Panc1 (cell line): Measurements from ENCODE around the gene CCN2. TPM values are rescaled to one million over a fixed set of nuclear protein-coding genes. Genes with fewer than 3 reads are reported as not detected.

Experiments used
- ATAC-seq: fragments of 200-7000 bp; cut with Tn5 transposase; 2 replicates; pipeline ENCODE4 v1.9.1; 2020; ENCODE audit warnings: mild to moderate bottlenecking, moderate library complexity
- BruUV-seq: library from RNA; stranded (reverse); fragments of 400-500 nt; replicated peaks from 2 replicates; lab custom pipeline; 2021; lab: Mats Ljungman, UMichigan
- CTCF ChIA-PET: fragments of 300-600 bp; sonication (Branson Sonifier 250); formaldehyde crosslinking; loops from one replicate; lab custom pipeline; 2022; ENCODE audit warnings: antibody characterized with exemption; lab: Charles Lee
- POLR2A ChIA-PET: fragments of 300-600 bp; sonication (Branson Sonifier 250); formaldehyde crosslinking; loops from one replicate; lab custom pipeline; 2022; ENCODE audit warnings: antibody characterized with exemption; lab: Charles Lee
- DNase-seq: peaks from one replicate; pipeline ENCODE4 v3.0.0-alpha.2; 2010; ENCODE audit warnings: low read depth, low spot score
- H3K27ac ChIP-seq: 2 replicates; pipeline ENCODE4 v1.5.1; 2011; ENCODE audit warnings: mild to moderate bottlenecking, low read length, inconsistent platforms
- H3K27me3 ChIP-seq: fragments of 200-500 bp; sonication (Bioruptor generic); 2 replicates; pipeline ENCODE4 v1.6.0; 2014; ENCODE audit warnings: low read length, inconsistent platforms; ENCODE audit not compliant: control insufficient read depth, insufficient read depth
- H3K36me3 ChIP-seq: fragments of 200-500 bp; sonication (Bioruptor generic); 2 replicates; pipeline ENCODE4 v1.5.1; 2014; ENCODE audit warnings: inconsistent platforms, mild to moderate bottlenecking, low read length, moderate library complexity; ENCODE audit not compliant: control insufficient read depth, insufficient read depth
- H3K4me1 ChIP-seq: 2 replicates; pipeline ENCODE4 v1.5.1; 2011; ENCODE audit warnings: inconsistent platforms, mild to moderate bottlenecking, low read length, moderate library complexity; ENCODE audit not compliant: control insufficient read depth, insufficient read depth
- H3K4me3 ChIP-seq, 2 experiments: 2 replicates each; pipeline ENCODE4 v1.5.1; 2011 to 2012; ENCODE audit warnings: low read depth in 2 of 2, low read length in 2 of 2, mild to moderate bottlenecking in 2 of 2, inconsistent platforms in 1 of 2, moderate library complexity in 1 of 2
- H3K9me3 ChIP-seq: fragments of 200-500 bp; sonication (Bioruptor generic); 2 replicates; pipeline ENCODE4 v1.5.1; 2014; ENCODE audit warnings: low read depth, mild to moderate bottlenecking, inconsistent platforms, low read length, moderate library complexity; ENCODE audit not compliant: control insufficient read depth, insufficient read depth
- CTCF ChIP-seq: fragments of 450-650 bp; IDR thresholded peaks from 2 replicates; pipeline ENCODE4 v1.5.1; 2017; ENCODE audit warnings: mild to moderate bottlenecking
- POLR2AphosphoS5 ChIP-seq: IDR thresholded peaks from 2 replicates; pipeline ENCODE4 v1.6.1; 2012; ENCODE audit warnings: mild to moderate bottlenecking, low read depth, low read length, moderate library complexity
- REST ChIP-seq, 2 experiments: IDR thresholded peaks; 2 replicates each; pipeline ENCODE4 v1.6.1; 2011 to 2012; ENCODE audit warnings: low read depth in 2 of 2, control low read depth in 1 of 2, low read length in 1 of 2, mild to moderate bottlenecking in 1 of 2, moderate library complexity in 1 of 2; ENCODE audit not compliant: insufficient read depth in 1 of 2
- SIN3A ChIP-seq: IDR thresholded peaks from 2 replicates; pipeline ENCODE4 v1.6.1; 2012; ENCODE audit warnings: low read depth, mild to moderate bottlenecking, low read length, moderate library complexity, borderline replicate concordance; ENCODE audit not compliant: insufficient read depth
- TCF7L2 ChIP-seq: IDR thresholded peaks from 2 replicates; pipeline ENCODE4 v1.6.1; 2011; ENCODE audit warnings: mild to moderate bottlenecking, low read depth, low read length, inconsistent platforms
- in situ Hi-C: cut with HindIII; loops from 2 replicates; pipeline ENCODE4 v1.10.0; 2016; ENCODE audit warnings: low sequenced_read_pairs, low pct_unique_long_range_greater_than_20kb
- intact Hi-C: fragments of 100-400 bp; cut with micrococcal nuclease; formaldehyde crosslinking; loops from one replicate; pipeline ENCODE4 v1.10.0; 2022; ENCODE audit not compliant: unreplicated experiment
- total RNA-seq: library from RNA; stranded (reverse); gene quantifications from one replicate; pipeline ENCODE4 v1.2.1, GENCODE V29; 2021; ENCODE audit not compliant: unreplicated experiment

The CCN2 gene
- total RNA-seq, 1 experiment from 2014 or later, result 155 TPM

GRCh38 chr6:131982740-131983259, 31.6 kb upstream of the CCN2 start:
- ATAC-seq, result no peak
- Histone ChIP-seq H3K27ac (peak overlapping the region; percentile 48; the same call in 1 of the 2 replicates), H3K27me3 (no peaks in the 10 kb centered on the region), H3K9me3 (no peaks in the 10 kb centered on the region), H3K4me1 (peaks cover 10% of the 10 kb centered on the region), H3K4me3 (no peak overlapping the region), H3K36me3 (no peaks in the 10 kb centered on the region)
- BruUV-seq, result no TSS peak
- POLR2A ChIA-PET, result no interaction called here
- TF ChIP-seq TCF7L2, result no peak
- no peak for TF ChIP-seq REST (IDR thresholded peaks at IDR 0.05; ENCODE audit: insufficient read depth in 1 of 2, low read depth in 2 of 2, low read length in 1 of 2)
- TF ChIP-seq POLR2AphosphoS5, result no peak
- no peak for TF ChIP-seq SIN3A
- TF ChIP-seq CTCF, result no peak
- no peak for DNase-seq
- CTCF ChIA-PET, result no interaction called here
- intact Hi-C loops (no loop called here), in situ Hi-C loops (no loop called here)

GRCh38 chr6:131981624-131981978, 30.4 kb upstream of the CCN2 start:
- Histone ChIP-seq H3K4me3 (no peak overlapping the region), H3K27me3 (no peaks in the 10 kb centered on the region), H3K27ac (peak overlapping the region; percentile 64; the same call in 1 of the 2 replicates), H3K9me3 (no peaks in the 10 kb centered on the region), H3K4me1 (peaks cover 15% of the 10 kb centered on the region), H3K36me3 (no peaks in the 10 kb centered on the region)
- DNase-seq, result no peak
- CTCF ChIA-PET, result no interaction called here
- no TSS peak for BruUV-seq
- no peak for ATAC-seq
- intact Hi-C loops (no loop called here), in situ Hi-C loops (no loop called here)
- no peak for TF ChIP-seq SIN3A
- no peak for TF ChIP-seq TCF7L2
- TF ChIP-seq CTCF, result no peak
- no peak for TF ChIP-seq POLR2AphosphoS5
- no peak for TF ChIP-seq REST (IDR thresholded peaks at IDR 0.05; ENCODE audit: insufficient read depth in 1 of 2, low read depth in 2 of 2, low read length in 1 of 2)
- POLR2A ChIA-PET, result no interaction called here
